GM23338 (cell line): Measurements from ENCODE around the gene TEX14.

Experiments
- CTCF ChIP-seq, 2 experiments: fragments of 200-600 bp in 1 of 2; sonication (generic) in 1 of 2; conservative IDR thresholded peaks; 2 replicates each; pipeline versions ENCODE4 v1.5.1 to v1.6.1; 2016 to 2017; ENCODE audit warnings: antibody characterized with exemption in 2 of 2, low read depth in 2 of 2, mild to moderate bottlenecking in 2 of 2, moderate library complexity in 1 of 2
- EZH2 ChIP-seq: fragments of 200-600 bp; sonication (generic); IDR thresholded peaks from one replicate; pipeline ENCODE4 v1.8.0; 2017; ENCODE audit warnings: antibody characterized with exemption, mild to moderate bottlenecking, low read depth; ENCODE audit not compliant: unreplicated experiment
- EZH2phosphoT487 ChIP-seq: fragments of 200-600 bp; sonication (generic); IDR thresholded peaks from one replicate; pipeline ENCODE4 v1.8.1; 2018; ENCODE audit warnings: antibody characterized with exemption; ENCODE audit not compliant: unreplicated experiment
- JUNB ChIP-seq: IDR thresholded peaks from one replicate; pipeline ENCODE4 v1.6.1; 2016; ENCODE audit warnings: antibody characterized with exemption; ENCODE audit not compliant: unreplicated experiment
- POLR2AphosphoS5 ChIP-seq: IDR thresholded peaks from 2 replicates; pipeline ENCODE4 v1.6.1; 2016; ENCODE audit warnings: antibody characterized with exemption, low read depth
- REST ChIP-seq: IDR thresholded peaks from one replicate; pipeline ENCODE4 v1.6.1; 2018; ENCODE audit warnings: antibody characterized with exemption; ENCODE audit not compliant: unreplicated experiment
- ZNF114 ChIP-seq: fragments of 250-450 bp; sonication (Bioruptor Pico); IDR thresholded peaks from 2 replicates; pipeline ENCODE4 v1.5.0; 2020; ENCODE audit warnings: mild to moderate bottlenecking, moderate library complexity

GRCh38 chr17:58668598-58668935, 23.3 kb downstream of the TEX14 start:
- TF ChIP-seq POLR2AphosphoS5 (no peak), REST (no peak), CTCF (conservative IDR thresholded peaks at IDR 0.05; ENCODE audit: low read depth in 2 of 2) (no peak), EZH2 (no peak), EZH2phosphoT487 (no peak), JUNB (no peak), ZNF114 (CRISPR knock-in tag) (no peak)
